H7 (cell line): ENCODE results near the gene INSYN1. TPM values are rescaled to one million over a fixed set of nuclear protein-coding genes. Genes with fewer than 3 reads are reported as not detected.
A peak's percentile ranks its signal among the peaks of the same experiment; 100 is the strongest.

ENCODE experiments used
- DNase-seq: peaks from one replicate; pipeline ENCODE4 v3.0.0; 2012
- H3K27me3 ChIP-seq: 2 replicates; pipeline ENCODE4 v1.6.0; 2011; ENCODE audit warnings: mild to moderate bottlenecking, low read length; ENCODE audit not compliant: control insufficient read depth, insufficient read depth
- H3K36me3 ChIP-seq: replicated peaks from 2 replicates; pipeline ENCODE4 v1.5.1; 2011; ENCODE audit warnings: low read length; ENCODE audit not compliant: control insufficient read depth, insufficient read depth
- H3K4me3 ChIP-seq: 2 replicates; pipeline ENCODE4 v1.5.1; 2011; ENCODE audit warnings: low read depth, mild to moderate bottlenecking, control low read depth, low read length, moderate library complexity; ENCODE audit not compliant: insufficient read depth
- total RNA-seq: library from RNA; depleted of rRNA; stranded (reverse); fragments of >200 nt; shearing (Covaris generic); gene quantifications from 2 replicates; pipeline ENCODE4 v1.2.3, GENCODE V29; 2014

Gene INSYN1
- total RNA-seq, 1 experiment from 2014 or later, result 5.1 TPM

DNA sequence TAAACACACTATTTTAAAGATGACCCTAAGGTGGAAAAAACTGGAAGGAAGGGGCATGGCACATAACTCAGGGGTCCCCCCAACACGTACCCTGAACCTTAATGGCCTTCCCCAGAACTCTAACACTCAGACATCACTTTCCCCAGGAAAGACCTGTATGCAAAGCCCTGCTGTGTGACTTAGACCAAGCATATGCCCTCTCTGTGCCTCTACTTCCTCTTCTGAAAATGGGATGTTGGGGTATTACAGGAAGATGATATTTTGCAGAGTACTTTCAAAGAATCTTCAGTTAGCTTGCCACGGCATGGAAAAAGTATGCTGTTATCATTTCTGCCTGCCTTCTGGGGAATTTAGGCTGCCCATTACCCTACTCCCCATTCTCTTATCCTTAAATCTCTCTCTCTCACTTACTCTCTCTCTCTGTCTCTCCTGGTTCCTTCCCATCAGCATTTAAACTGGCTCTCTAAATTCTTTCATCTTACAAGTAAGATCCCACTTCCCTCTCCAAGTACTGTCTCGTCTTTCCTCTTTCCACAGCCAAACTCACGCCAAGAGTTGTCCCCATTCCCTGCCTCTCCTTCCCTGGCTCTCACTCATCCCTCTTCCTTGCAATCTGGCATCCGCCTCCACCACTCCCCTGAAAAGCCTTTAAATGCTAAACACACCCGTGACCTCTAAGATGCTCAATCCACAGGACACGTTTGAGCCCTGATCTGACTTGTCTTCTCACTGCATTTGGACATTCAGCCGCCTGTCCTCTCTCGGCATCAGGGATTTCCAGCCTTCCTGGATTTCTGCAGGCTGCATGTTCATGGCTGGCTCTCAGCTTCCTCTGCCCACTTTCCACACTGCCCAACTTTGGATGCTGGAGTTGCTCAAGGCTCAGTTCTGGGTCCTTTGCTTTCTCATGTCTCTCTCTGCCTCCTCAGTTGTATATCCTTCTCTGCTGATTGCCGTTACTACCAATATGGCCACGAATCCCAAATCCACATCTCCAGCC, 7.5 kb upstream of the INSYN1 start:
- H3K4me3 ChIP-seq, result no peak overlapping the region
- no peaks in the 10 kb centered on the region for H3K36me3 ChIP-seq
- peaks cover 3% of the 10 kb centered on the region; the same call in 1 of the 2 replicates for H3K27me3 ChIP-seq
- DNase-seq, result no peak

- no peak overlapping the region for H3K4me3 ChIP-seq
- H3K36me3 ChIP-seq, result no peaks in the 10 kb centered on the region
- DNase-seq, result no peak
- peaks cover 3% of the 10 kb centered on the region; the same call in 1 of the 2 replicates for H3K27me3 ChIP-seq
These were observed 5.3 kb upstream of the INSYN1 start for GRCh38 chr15:73758461-73758860.

DNA sequence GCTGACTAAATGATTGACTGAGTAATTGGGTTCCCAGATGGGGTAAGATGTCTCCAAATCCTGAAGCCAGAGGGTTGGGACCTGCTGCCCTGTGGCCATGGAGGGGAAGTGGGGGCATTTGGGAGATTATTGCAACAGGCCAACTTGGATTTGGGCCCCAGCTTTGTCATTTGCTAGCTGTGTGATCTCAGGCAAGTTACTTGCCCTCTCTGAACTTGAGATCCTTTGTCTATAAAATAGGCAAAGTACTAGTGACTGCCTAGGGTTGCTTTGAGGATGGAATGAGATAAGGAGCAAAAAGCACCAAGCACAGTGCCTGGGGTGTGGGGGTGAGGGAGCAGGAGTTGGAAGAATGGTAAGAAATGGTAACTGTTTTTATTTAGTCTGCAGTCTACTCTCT, 4.4 kb upstream of the INSYN1 start:
- no peaks in the 10 kb centered on the region for H3K36me3 ChIP-seq
- DNase-seq, result no peak
- peaks cover 6% of the 10 kb centered on the region for H3K27me3 ChIP-seq
- no peak overlapping the region for H3K4me3 ChIP-seq

- Histone ChIP-seq H3K27me3 (peaks cover 11% of the 10 kb centered on the region), H3K36me3 (no peaks in the 10 kb centered on the region), H3K4me3 (no peak overlapping the region)
- peak; percentile 31 for DNase-seq
These were observed 3.9 kb upstream of the INSYN1 start for GRCh38 chr15:73756947-73757513.

DNA sequence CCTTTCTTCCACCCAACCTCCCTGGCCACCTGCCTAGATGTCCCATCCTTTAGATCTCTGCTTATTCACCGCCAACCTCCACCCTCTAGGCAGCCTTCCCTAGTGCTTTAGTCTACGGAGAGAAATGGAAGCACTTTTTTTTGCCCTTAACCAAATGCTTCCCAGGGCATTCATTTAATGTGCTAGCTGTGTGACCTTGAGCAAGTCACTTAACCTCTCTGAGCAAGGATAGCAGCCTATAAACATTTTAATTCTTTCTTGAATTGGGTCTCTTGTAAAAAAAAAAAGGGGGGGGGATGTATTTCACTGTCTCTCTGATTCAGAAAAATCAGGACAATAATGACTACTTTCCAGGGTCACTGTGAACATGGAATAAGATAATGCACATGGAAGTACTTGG, 3.2 kb upstream of the INSYN1 start:
- no peak overlapping the region for H3K4me3 ChIP-seq
- no peaks in the 10 kb centered on the region for H3K36me3 ChIP-seq
- peaks cover 14% of the 10 kb centered on the region for H3K27me3 ChIP-seq
- DNase-seq, result no peak

GRCh38 chr15:73755946-73756345, 2.8 kb upstream of the INSYN1 start:
- Histone ChIP-seq H3K36me3 (no peaks in the 10 kb centered on the region), H3K4me3 (no peak overlapping the region), H3K27me3 (peaks cover 14% of the 10 kb centered on the region)
- no peak for DNase-seq

DNA sequence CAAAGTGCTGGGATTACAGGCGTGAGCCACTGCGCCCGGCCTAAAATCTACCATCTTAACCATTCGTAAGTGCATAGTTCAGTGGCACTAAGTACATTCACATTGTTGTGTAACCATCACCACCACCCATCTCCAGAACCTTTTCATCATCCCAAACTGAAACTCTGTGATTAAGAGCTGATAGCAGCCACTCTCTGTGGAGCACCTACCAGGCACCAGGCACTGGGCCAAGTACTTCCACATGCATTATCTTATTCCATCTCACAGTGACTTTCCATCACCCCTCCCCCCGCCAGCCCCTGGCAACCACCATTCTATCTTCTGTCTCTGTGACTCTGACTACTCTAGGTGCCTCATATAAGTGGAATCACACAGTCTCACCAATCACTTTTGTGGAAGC, 2.3 kb upstream of the INSYN1 start:
- H3K4me3 ChIP-seq, result no peak overlapping the region
- no peak for DNase-seq
- H3K27me3 ChIP-seq, result peaks cover 14% of the 10 kb centered on the region
- H3K36me3 ChIP-seq, result no peaks in the 10 kb centered on the region

DNA sequence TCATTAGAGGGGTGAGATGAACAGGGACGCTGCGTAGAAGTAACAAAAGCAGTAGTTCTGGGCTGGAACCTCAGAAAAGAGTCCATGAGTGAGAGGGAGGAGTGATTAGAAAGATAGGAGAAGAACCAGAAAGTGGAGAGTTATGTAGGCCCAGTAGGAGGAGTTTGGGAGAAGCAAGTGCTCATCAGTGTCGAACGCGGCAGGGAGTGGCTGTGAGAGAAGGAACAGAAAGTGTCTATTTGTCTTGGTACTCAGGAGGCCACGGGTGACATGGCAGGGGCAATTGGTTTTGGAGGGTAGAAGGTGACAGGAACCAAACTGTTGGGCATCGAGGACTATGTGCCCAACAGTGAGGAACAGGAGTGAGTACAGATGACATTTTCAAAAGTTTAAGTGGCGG, 1.3 kb upstream of the INSYN1 start:
- Histone ChIP-seq H3K27me3 (peaks cover 14% of the 10 kb centered on the region), H3K36me3 (no peaks in the 10 kb centered on the region), H3K4me3 (no peak overlapping the region)
- peak; percentile 32 for DNase-seq

- H3K4me3 ChIP-seq, result peak overlapping the region; percentile 71
- peak; percentile 93 for DNase-seq
- peaks cover 12% of the 10 kb centered on the region for H3K27me3 ChIP-seq
- H3K36me3 ChIP-seq, result no peaks in the 10 kb centered on the region
These were observed 351 bp downstream of the INSYN1 start for GRCh38 chr15:73752806-73753193.

GRCh38 chr15:73751899-73752805, 999 bp downstream of the INSYN1 start:
- peak overlapping the region; percentile 71 for H3K4me3 ChIP-seq
- H3K36me3 ChIP-seq, result no peaks in the 10 kb centered on the region
- peaks cover 12% of the 10 kb centered on the region for H3K27me3 ChIP-seq
- peak; percentile 88 for DNase-seq

DNA sequence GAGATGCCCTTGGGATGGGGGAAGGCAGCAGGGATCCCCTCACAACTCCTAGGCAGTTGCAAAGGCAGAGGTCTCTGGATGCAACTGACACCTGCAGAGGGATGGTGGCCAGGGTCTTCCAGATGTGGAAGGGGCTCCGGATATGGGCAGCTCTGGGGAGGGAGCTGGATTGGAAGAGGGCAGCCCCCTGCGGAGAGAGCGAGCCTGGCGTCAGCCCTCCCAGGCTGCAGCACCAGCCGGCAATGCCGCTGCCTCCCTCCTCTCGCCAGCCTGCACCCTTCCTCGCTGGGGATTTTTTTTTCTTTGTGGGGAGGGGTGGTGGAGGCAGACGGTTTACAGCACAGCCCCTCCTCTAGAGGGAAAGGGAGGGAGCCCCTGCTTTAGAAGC, 1.6 kb downstream of the INSYN1 start:
- H3K27me3 ChIP-seq, result peaks cover 12% of the 10 kb centered on the region
- H3K4me3 ChIP-seq, result peak overlapping the region; percentile 71
- no peaks in the 10 kb centered on the region for H3K36me3 ChIP-seq
- DNase-seq, result peak; percentile 79

- peaks cover 12% of the 10 kb centered on the region for H3K27me3 ChIP-seq
- no peak overlapping the region for H3K4me3 ChIP-seq
- no peak for DNase-seq
- no peaks in the 10 kb centered on the region for H3K36me3 ChIP-seq
These were observed 2.2 kb downstream of the INSYN1 start for GRCh38 chr15:73750951-73751350.

GRCh38 chr15:73750438-73750837, 2.7 kb downstream of the INSYN1 start:
- no peak overlapping the region for H3K4me3 ChIP-seq
- no peaks in the 10 kb centered on the region for H3K36me3 ChIP-seq
- H3K27me3 ChIP-seq, result peaks cover 12% of the 10 kb centered on the region
- DNase-seq, result peak; percentile 34

- no peak for DNase-seq
- no peaks in the 10 kb centered on the region for H3K36me3 ChIP-seq
- peaks cover 12% of the 10 kb centered on the region for H3K27me3 ChIP-seq
- no peak overlapping the region for H3K4me3 ChIP-seq
These were observed 3.2 kb downstream of the INSYN1 start for GRCh38 chr15:73749971-73750370.
